ENCODE results near the gene TLR6.

TLR6 gene

DNA sequence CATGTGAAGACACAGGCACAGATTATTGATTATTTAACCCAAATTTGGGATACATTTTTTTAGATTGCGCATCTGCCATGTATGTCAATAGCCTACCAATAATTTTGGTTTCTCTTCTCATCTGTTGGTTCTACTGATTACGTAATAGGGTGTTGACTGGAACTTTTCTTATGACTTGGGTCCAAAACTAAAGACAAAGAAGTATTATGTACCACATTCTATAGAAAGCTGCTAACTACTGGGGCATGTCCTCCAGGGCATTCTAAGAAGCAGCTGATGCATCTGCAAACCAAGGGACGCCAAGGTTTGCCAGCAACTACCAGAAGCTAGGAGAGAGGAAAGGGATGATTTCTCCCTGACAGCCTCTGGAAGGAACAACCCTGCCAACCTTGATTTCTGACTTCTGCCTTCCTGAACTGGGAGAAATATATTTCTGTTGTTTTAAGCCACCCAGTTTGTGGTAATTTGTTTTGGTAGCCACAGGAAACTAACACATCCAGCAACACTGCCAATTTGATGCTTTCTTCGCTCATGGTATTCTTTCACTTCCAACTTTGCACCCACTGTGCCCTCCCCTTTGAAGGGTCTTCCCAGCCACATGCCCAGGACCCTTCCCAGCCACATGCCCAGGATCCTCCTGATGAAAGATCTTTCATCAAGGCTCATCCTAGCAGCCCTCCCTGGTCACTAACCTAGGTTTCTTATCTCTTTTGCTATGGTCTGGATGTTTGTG, 36.1 kb downstream of the TLR6 start:
- TF ChIP-seq GATA2 (IDR thresholded peaks at IDR 0.05; ENCODE audit: low read depth, low read length) (no peak), GATA3 (IDR thresholded peaks at IDR 0.05; ENCODE audit: low read depth, low read length) (no peak)

DNA sequence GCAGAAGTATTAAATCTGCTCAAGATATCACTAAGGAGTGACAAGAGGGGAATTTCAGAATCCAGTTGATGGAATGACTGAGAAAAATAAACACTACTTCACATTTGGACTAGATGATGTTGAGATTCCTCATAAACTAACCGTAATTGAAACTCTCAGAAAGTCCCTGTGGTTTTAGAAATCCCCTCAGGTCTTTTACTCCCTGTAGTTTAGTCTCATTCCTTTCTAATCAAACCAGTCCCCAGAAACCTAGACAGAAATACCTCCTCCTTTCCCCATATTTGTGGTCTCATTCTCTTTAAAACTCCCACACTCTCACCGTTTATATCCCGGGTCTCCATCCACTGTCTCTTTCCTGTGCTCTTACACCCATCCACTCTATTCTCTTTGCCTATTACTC, 37.0 kb downstream of the TLR6 start:
- TF ChIP-seq GATA3 (IDR thresholded peaks at IDR 0.05; ENCODE audit: low read depth, low read length) (no peak), GATA2 (IDR thresholded peaks at IDR 0.05; ENCODE audit: low read depth, low read length) (no peak)

DNA sequence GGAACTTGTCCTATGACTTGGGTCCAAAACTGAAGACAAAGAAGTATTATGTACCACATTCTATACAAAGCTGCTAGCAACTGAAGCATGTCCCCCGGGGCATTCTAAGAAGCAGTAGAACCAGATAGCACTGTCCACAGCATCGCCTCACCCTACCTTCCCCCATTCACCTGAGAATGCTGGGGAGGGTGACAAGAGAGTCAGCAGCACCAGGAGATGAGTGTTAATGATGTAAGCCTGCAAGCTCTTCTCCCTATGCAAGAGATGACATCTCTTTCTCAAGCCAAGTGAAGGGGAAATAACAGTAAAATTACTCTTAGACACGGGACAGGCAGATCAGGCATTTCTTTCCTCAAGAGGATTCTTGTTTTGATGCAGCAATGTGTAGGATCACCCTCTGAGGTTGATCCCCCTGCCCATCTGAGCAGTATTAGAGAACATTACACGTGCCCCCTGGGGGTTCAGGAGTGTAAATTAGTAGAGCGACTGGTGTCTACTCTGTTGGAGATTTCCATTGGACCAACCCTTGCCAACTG, 38.1 kb downstream of the TLR6 start:
- TF ChIP-seq GATA3 (IDR thresholded peaks at IDR 0.05; ENCODE audit: low read depth, low read length) (no peak), GATA2 (IDR thresholded peaks at IDR 0.05; ENCODE audit: low read depth, low read length) (no peak)

DNA sequence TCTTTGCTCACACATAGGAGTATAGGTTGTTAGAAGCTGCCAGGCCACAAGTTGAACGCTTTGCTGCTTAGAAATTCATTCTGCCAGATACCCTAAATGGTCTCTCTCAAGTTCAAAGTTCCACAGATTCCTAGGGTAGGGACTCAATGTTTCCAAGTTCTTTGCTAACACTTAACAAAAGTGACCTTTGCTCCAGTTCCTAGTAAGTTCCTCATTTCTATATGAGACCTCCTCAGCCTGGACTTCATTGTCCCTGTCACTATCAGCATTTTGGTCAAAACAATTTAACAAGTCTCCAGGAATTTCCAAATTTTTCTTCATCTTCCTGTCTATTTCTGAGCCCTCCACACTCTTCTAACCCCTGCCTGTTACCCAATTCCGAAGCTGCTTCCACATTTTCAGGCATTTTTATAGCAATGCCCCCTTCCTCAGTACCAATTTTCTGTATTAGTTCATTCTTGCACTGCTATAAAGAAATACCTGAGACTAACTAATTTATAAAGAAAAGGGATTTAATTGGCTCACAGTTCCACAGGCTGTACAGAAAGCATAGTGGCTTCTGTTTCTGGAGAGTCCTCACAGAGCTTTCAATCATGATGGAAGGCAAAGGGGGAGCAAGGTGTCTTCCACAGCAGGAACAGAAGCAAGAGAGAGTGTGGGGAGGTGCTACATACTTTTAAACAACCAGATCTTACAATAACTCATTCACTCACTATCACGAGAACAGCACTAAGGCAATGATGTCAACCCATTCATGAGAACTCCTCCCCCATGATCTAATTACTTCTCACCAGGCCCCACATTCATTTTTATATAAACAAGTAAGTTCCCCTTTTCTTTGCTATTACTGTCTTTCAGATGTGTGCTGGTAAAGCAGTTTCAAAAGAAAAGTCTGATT, 40.5 kb downstream of the TLR6 start:
- TF ChIP-seq GATA2 (IDR thresholded peaks at IDR 0.05; ENCODE audit: low read depth, low read length) (no peak), GATA3 (IDR thresholded peaks at IDR 0.05; ENCODE audit: low read depth, low read length) (no peak)

DNA sequence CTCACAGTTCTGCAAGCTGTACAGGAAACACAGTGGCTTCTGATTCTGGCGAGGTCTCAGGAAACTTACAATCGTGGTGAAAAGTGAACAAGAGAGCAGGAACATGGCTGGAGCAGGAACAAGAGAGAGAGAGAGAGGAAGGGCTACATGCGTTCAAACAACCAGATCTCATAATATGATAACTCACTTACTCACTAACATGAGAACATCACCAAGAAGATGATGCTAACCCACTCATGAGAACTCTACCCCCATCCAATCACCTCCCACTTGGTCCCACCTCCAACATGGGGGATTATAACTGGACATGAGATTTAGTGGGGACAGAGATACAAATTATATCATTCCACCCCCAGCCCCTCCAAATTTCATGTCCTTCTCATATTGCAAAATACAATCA, 42.2 kb downstream of the TLR6 start:
- TF ChIP-seq GATA3 (IDR thresholded peaks at IDR 0.05; ENCODE audit: low read depth, low read length) (no peak), GATA2 (IDR thresholded peaks at IDR 0.05; ENCODE audit: low read depth, low read length) (no peak)

DNA sequence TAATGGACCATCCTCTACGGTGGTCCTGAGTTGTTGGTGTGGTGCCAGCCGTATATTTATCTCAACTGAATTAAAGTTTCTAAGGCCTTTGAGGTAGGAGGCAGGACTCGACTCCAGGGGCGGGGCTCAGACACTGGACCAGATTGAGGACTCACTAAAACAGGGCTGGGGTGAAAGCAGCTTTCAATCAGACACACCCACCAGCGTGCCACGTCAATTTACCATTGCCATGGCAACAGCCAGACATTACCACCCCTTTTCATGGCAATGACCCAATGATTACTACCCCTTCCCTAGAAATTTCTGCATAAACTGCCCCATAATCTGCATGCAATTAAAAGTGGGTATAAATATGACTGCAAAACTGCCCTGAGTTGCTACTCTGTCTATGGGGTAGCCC, 45.3 kb downstream of the TLR6 start:
- TF ChIP-seq GATA3 (IDR thresholded peaks at IDR 0.05; ENCODE audit: low read depth, low read length) (no peak), GATA2 (IDR thresholded peaks at IDR 0.05; ENCODE audit: low read depth, low read length) (no peak)

DNA sequence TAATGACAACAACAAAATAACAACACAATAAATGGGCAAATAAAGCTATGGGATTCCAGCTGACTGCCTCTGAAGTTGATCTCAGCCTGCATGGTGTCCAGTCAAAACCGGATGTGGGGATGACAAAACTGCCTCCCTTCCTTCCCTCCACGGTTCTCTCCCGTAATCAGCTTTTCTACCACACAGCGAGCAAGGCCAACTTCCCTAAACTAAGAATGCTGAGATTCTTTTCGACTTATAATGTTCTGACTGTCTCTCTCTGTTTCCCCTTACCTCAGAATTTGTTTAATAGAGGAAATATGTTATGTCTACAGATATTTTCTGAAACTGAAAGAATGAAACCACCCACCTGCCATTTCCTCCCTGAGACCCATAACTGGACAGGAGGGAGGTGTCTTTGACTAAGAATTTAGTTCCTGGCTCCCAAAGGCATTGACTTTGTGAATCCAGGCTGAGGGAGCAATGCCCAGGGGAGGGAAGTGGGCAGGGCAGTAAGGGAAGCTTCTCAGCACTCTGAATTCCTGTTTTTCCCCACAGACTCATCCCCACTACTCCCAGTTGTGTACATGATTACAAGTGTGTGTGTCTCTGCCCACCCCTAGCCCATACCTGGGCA, 51.0 kb downstream of the TLR6 start:
- TF ChIP-seq GATA2 (IDR thresholded peaks at IDR 0.05; ENCODE audit: low read depth, low read length) = no peak
- no peak for TF ChIP-seq GATA3 (IDR thresholded peaks at IDR 0.05; ENCODE audit: low read depth, low read length)

DNA sequence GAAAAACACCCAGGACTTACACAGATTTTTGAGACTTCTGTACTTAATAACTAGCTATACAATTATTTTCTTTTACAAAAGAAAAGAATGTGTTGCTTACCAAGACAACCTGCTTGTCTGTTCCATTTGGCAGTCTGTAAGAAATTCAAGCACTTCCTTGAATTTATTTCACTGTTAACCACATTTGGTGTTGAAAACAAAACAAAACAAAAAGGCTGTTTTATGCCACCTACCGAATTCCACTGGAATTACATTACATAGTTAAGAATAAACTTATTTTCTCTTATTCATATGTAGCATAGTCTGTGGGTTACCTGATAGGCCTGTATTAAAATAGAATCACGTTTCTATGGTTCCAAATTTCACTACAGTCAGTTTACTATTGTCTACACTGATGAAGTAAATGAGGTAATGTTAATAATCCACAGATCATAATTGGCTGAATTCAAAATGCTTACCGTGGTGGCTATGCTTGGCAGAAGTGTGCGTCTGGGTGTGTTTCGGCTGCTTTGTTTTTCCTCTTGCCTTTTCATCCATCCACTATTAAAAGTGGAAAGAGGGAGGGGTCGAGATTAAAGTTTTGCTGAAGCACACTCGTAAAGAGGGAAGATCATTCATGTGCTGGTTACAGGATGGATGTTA, 51.8 kb downstream of the TLR6 start, which contains the start of gene TLR1:
Gene TLR1 (minus strand): TSS at position 138 of the 642 bp plus-strand sequence. CDS start 5,960 bp downstream, outside the sequence.
- TF ChIP-seq GATA3 (IDR thresholded peaks at IDR 0.05; ENCODE audit: low read depth, low read length) = no peak
- no peak for TF ChIP-seq GATA2 (IDR thresholded peaks at IDR 0.05; ENCODE audit: low read depth, low read length)

DNA sequence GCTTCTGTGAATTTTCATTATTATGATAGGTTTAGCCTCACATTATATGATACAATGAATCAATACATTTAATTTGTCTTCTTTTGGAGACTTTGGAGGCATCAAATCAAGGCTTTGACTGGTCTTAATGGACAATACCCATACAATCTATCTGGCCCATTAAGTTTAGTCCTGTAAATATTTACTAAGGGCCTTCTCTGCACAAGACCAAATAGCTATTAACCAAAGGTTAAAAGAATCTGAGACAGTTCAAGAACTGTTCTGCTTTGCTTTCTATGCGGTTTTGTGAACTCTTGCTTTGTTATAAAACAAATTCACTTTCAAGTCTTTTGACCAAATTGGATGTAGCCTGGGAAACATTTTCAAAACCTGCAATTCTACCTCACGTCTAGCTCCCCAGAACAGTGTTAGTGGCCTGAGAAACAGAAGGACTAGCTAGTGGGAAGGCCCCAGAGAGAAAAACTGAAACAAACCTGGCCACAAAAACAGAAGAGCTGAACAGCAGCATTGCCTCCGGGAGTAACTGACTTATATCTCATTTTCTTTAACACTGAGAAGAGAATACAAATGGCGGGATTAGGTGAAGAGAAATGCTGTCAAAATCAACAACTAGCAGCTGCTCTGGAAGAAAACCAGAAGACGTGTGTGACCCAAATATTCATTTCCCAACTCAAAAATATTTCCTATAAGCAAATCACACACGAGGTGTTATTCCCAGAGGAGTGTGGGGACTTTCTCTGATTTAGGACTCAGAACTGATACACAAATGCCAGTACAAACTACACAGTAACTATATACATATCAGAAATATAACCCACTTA, 52.6 kb downstream of the TLR6 start:
- TF ChIP-seq GATA2 (IDR thresholded peaks at IDR 0.05; ENCODE audit: low read depth, low read length) (no peak), GATA3 (IDR thresholded peaks at IDR 0.05; ENCODE audit: low read depth, low read length) (no peak)

DNA sequence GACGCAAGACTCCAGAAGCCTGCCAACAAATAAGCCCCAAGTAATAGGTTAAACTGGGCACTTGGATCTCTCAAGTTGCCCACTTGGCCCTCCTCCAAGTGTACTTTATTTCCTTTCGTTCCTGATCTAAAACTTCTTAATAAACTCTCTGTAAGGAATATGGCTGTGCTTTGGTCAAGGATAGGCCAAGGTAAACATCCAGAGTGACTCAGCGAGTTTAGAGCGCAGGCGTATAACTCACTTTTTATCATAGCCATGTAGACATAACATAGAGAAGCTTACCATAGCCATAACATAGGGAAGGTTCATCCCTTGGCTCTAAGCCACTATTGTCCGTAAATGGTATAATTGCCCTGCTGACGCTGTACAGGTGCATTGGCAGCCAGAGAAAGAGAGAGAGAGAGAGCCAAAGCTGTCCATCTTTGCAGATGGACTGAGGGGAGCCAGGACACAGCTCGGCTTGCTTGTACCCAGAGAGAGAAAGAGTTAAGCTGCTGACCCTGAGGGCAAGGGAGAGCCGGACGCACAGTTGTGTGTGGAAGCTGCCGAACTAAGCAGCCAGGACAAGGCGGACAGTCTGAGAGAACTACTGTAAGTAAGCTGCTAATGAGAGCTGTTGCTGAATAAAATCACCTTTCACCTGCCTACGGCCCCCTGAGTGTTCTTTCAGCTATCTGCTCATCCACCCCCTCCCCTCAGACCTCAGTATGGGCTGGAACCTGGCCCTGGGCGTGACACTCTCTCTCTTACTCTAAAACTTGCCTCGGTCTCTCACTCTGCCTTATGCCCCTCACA, 53.9 kb downstream of the TLR6 start:
- TF ChIP-seq GATA2 (IDR thresholded peaks at IDR 0.05; ENCODE audit: low read depth, low read length) = no peak
- no peak for TF ChIP-seq GATA3 (IDR thresholded peaks at IDR 0.05; ENCODE audit: low read depth, low read length)

DNA sequence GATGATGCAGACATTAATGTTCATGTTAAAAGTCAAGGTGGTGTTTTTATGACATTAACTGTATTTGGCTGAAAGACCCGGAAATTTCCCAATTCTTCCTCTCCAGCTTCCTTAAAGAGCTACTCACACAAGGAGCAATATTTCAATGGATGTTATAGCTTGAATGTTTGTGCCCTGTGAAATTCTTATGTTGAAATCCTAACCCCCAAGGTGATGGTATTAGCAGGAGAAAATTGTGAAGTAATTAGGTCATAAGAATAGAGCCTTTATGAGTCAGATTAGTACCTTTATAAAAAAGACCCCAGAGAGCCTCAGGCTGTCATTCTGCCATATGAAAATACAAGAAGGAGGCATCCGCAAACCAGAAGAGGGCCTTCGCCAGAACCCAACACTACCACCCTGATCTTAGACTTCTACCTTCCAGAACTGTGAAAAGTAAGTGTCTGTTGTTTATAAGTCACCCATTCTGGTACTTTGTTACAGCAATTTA, 55.6 kb downstream of the TLR6 start:
- TF ChIP-seq GATA3 (IDR thresholded peaks at IDR 0.05; ENCODE audit: low read depth, low read length) (no peak), GATA2 (IDR thresholded peaks at IDR 0.05; ENCODE audit: low read depth, low read length) (no peak)

DNA sequence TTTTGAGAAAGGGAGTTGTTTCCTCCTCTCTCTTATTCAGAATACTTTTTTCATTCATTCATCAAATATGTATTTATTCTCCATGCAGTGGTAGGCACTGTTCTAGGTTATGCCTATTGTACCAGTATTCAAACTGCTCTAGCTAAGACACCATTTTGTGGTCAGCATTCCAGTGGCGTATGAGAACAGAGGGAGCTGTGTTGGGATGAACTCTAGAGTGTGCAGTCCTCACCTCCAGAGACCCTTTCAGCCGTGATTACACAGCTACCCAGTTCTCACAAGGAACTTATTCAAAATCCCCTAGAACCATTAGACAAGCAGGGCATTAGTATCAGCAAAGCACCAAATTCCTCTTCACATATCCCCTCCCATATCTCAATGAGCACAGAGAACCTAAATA, 56.3 kb downstream of the TLR6 start:
- TF ChIP-seq GATA3 (IDR thresholded peaks at IDR 0.05; ENCODE audit: low read depth, low read length) = no peak
